ENCODE data around the gene TNFSF11.

GRCh38 chr13:42638101-42638500, 64.1 kb downstream of the TNFSF11 start:
- TF ChIP-seq CTCF (conservative IDR thresholded peaks at IDR 0.05): no peak
- TF ChIP-seq ZFX (IDR thresholded peaks at IDR 0.05): no peak

Data from C4-2B (cell line).